SK-N-SH treated with all-trans-retinoic acid at 6 μM for 48 hours (cell line): ENCODE data around the gene TBL1X.

Experiments used
- ATAC-seq: fragments of 200-7000 bp; cut with Tn5 transposase; 3 replicates; pipeline ENCODE4 v1.9.1; 2020; ENCODE audit warnings: mild to moderate bottlenecking, moderate library complexity
- ARNTL ChIP-seq: fragments of 450-650 bp; formaldehyde crosslinking; IDR thresholded peaks from 2 replicates; pipeline ENCODE4 v1.5.0; 2020; ENCODE audit warnings: low read depth, mild to moderate bottlenecking, moderate library complexity, borderline replicate concordance
- BACH2 ChIP-seq: fragments of 250-450 bp; sonication (Bioruptor Pico); IDR thresholded peaks from 2 replicates; pipeline ENCODE4 v1.9.0; 2021; ENCODE audit warnings: mild to moderate bottlenecking, borderline replicate concordance
- CSDC2 ChIP-seq: fragments of 250-450 bp; sonication (Bioruptor Pico); IDR thresholded peaks from 2 replicates; pipeline ENCODE4 v1.5.0; 2020; ENCODE audit warnings: mild to moderate bottlenecking, moderate library complexity
- ESRRG ChIP-seq: fragments of 250-450 bp; sonication (Bioruptor Pico); IDR thresholded peaks from 2 replicates; pipeline ENCODE4 v1.6.1; 2021; ENCODE audit warnings: mild to moderate bottlenecking
- GLIS3 ChIP-seq: fragments of 250-450 bp; sonication (Bioruptor Pico); IDR thresholded peaks from 2 replicates; pipeline ENCODE4 v1.5.0; 2020; ENCODE audit warnings: mild to moderate bottlenecking, moderate library complexity
- ISL1 ChIP-seq: fragments of 250-450 bp; sonication (Bioruptor Pico); IDR thresholded peaks from 2 replicates; pipeline ENCODE4 v2.1.2; 2022; ENCODE audit warnings: mild to moderate bottlenecking, moderate library complexity
- OSR1 ChIP-seq: fragments of 250-450 bp; sonication (Bioruptor Pico); IDR thresholded peaks from 2 replicates; pipeline ENCODE4 v1.8.0; 2022; ENCODE audit warnings: moderate library complexity, mild to moderate bottlenecking, inconsistent platforms
- POU6F1 ChIP-seq: fragments of 250-450 bp; sonication (Bioruptor Pico); IDR thresholded peaks from 2 replicates; pipeline ENCODE4 v1.8.0; 2021; ENCODE audit warnings: low read depth, mild to moderate bottlenecking, moderate library complexity, borderline replicate concordance
- PPARA ChIP-seq: fragments of 250-450 bp; sonication (Bioruptor Pico); IDR thresholded peaks from 2 replicates; pipeline ENCODE4 v1.5.0; 2020; ENCODE audit warnings: mild to moderate bottlenecking, borderline replicate concordance
- RARB ChIP-seq: fragments of 250-450 bp; sonication (Bioruptor Pico); IDR thresholded peaks from 2 replicates; pipeline ENCODE4 v1.8.0; 2021; ENCODE audit warnings: mild to moderate bottlenecking, moderate library complexity
- SNAI2 ChIP-seq: fragments of 250-450 bp; sonication (Bioruptor Pico); IDR thresholded peaks from 2 replicates; pipeline ENCODE4 v1.5.0; 2020; ENCODE audit warnings: mild to moderate bottlenecking, moderate library complexity
- TCF4 ChIP-seq: fragments of 250-450 bp; sonication (Bioruptor Pico); IDR thresholded peaks from 2 replicates; pipeline ENCODE4 v1.8.0; 2021; ENCODE audit warnings: mild to moderate bottlenecking, moderate library complexity, borderline replicate concordance
- TOX ChIP-seq: fragments of 250-450 bp; sonication (Bioruptor Pico); IDR thresholded peaks from 2 replicates; pipeline ENCODE4 v1.8.0; 2021; ENCODE audit warnings: mild to moderate bottlenecking, moderate library complexity, borderline replicate concordance
- ZC3H10 ChIP-seq: fragments of 250-450 bp; sonication (Bioruptor Pico); IDR thresholded peaks from 2 replicates; pipeline ENCODE4 v1.5.1; 2021; ENCODE audit warnings: mild to moderate bottlenecking, moderate library complexity
- ZFP3 ChIP-seq: fragments of 250-450 bp; sonication (Bioruptor Pico); IDR thresholded peaks from 2 replicates; pipeline ENCODE4 v1.5.0; 2020; ENCODE audit warnings: mild to moderate bottlenecking, moderate library complexity
- ZNF565 ChIP-seq: fragments of 450-650 bp; formaldehyde crosslinking; conservative IDR thresholded peaks from 2 replicates; pipeline ENCODE4 v1.5.0; 2020; ENCODE audit warnings: low read depth, mild to moderate bottlenecking, moderate library complexity
- ZNF70 ChIP-seq: fragments of 450-650 bp; formaldehyde crosslinking; IDR thresholded peaks from 2 replicates; pipeline ENCODE4 v1.5.0; 2020; ENCODE audit warnings: mild to moderate bottlenecking, moderate library complexity
- ZNF8 ChIP-seq: fragments of 450-650 bp; formaldehyde crosslinking; IDR thresholded peaks from 2 replicates; pipeline ENCODE4 v1.5.0; 2020; ENCODE audit warnings: mild to moderate bottlenecking, moderate library complexity
- TF ChIP-seq, protein P1 (sequence below): fragments of 250-450 bp; sonication (Bioruptor Pico); IDR thresholded peaks from 2 replicates; pipeline ENCODE4 v1.8.0; 2020; ENCODE audit warnings: mild to moderate bottlenecking, moderate library complexity, borderline replicate concordance
- TF ChIP-seq, protein P2 (sequence below): fragments of 250-450 bp; sonication (Bioruptor Pico); IDR thresholded peaks from 2 replicates; pipeline ENCODE4 v1.5.0; 2020; ENCODE audit warnings: mild to moderate bottlenecking, moderate library complexity
- TF ChIP-seq, protein P3 (sequence below): fragments of 250-450 bp; sonication (Bioruptor Pico); IDR thresholded peaks from 2 replicates; pipeline ENCODE4 v1.5.1; 2020; ENCODE audit warnings: low read depth, mild to moderate bottlenecking, moderate library complexity
- TF ChIP-seq, protein P4 (sequence below): fragments of 250-450 bp; sonication (Bioruptor Pico); IDR thresholded peaks from 2 replicates; pipeline ENCODE4 v1.5.1; 2021; ENCODE audit warnings: mild to moderate bottlenecking, moderate library complexity

Gene TBL1X

DNA sequence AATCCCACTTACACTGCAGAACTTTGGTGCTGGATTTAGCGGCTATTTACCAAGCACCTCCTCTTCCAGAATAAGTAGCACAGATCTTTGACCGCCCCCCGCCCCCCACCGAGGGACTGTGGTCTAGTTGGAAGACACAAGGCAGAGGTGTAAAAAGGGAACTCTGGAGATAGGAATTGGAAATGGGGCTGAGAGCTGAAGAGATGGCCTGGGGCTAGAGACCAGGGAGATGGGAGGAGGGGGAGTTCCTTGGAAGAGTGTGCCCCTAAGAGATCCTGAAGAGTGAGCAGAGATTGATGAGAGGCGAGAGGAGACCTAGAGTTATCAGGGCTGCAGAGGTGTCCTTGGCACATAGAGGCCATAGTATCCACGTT, 55.3 kb downstream of the TBL1X start:
- ATAC-seq: no peak
- no peak for TF ChIP-seq PPARA
- TF ChIP-seq ZFP3 (CRISPR knock-in tag): no peak
- no peak for TF ChIP-seq ESRRG (CRISPR knock-in tag)
- TF ChIP-seq, protein P1, sequence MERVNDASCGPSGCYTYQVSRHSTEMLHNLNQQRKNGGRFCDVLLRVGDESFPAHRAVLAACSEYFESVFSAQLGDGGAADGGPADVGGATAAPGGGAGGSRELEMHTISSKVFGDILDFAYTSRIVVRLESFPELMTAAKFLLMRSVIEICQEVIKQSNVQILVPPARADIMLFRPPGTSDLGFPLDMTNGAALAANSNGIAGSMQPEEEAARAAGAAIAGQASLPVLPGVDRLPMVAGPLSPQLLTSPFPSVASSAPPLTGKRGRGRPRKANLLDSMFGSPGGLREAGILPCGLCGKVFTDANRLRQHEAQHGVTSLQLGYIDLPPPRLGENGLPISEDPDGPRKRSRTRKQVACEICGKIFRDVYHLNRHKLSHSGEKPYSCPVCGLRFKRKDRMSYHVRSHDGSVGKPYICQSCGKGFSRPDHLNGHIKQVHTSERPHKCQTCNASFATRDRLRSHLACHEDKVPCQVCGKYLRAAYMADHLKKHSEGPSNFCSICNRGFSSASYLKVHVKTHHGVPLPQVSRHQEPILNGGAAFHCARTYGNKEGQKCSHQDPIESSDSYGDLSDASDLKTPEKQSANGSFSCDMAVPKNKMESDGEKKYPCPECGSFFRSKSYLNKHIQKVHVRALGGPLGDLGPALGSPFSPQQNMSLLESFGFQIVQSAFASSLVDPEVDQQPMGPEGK: no peak
- no peak for TF ChIP-seq ZNF8 (CRISPR knock-in tag)
- no peak for TF ChIP-seq ISL1 (CRISPR knock-in tag)
- no peak for TF ChIP-seq BACH2
- TF ChIP-seq OSR1 (CRISPR knock-in tag): no peak
- no peak for TF ChIP-seq ARNTL (CRISPR knock-in tag)
- TF ChIP-seq ZNF70 (CRISPR knock-in tag): no peak
- TF ChIP-seq TCF4 (CRISPR knock-in tag): no peak
- no peak for TF ChIP-seq ZC3H10 (CRISPR knock-in tag)
- TF ChIP-seq TOX (CRISPR knock-in tag): no peak
- TF ChIP-seq GLIS3: no peak
- TF ChIP-seq, protein P2, sequence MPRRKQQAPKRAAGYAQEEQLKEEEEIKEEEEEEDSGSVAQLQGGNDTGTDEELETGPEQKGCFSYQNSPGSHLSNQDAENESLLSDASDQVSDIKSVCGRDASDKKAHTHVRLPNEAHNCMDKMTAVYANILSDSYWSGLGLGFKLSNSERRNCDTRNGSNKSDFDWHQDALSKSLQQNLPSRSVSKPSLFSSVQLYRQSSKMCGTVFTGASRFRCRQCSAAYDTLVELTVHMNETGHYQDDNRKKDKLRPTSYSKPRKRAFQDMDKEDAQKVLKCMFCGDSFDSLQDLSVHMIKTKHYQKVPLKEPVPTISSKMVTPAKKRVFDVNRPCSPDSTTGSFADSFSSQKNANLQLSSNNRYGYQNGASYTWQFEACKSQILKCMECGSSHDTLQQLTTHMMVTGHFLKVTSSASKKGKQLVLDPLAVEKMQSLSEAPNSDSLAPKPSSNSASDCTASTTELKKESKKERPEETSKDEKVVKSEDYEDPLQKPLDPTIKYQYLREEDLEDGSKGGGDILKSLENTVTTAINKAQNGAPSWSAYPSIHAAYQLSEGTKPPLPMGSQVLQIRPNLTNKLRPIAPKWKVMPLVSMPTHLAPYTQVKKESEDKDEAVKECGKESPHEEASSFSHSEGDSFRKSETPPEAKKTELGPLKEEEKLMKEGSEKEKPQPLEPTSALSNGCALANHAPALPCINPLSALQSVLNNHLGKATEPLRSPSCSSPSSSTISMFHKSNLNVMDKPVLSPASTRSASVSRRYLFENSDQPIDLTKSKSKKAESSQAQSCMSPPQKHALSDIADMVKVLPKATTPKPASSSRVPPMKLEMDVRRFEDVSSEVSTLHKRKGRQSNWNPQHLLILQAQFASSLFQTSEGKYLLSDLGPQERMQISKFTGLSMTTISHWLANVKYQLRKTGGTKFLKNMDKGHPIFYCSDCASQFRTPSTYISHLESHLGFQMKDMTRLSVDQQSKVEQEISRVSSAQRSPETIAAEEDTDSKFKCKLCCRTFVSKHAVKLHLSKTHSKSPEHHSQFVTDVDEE (CRISPR knock-in tag): no peak
- TF ChIP-seq ZNF565 (CRISPR knock-in tag): no peak
- TF ChIP-seq POU6F1 (CRISPR knock-in tag): no peak
- TF ChIP-seq RARB (CRISPR knock-in tag): no peak
- TF ChIP-seq, protein P3, sequence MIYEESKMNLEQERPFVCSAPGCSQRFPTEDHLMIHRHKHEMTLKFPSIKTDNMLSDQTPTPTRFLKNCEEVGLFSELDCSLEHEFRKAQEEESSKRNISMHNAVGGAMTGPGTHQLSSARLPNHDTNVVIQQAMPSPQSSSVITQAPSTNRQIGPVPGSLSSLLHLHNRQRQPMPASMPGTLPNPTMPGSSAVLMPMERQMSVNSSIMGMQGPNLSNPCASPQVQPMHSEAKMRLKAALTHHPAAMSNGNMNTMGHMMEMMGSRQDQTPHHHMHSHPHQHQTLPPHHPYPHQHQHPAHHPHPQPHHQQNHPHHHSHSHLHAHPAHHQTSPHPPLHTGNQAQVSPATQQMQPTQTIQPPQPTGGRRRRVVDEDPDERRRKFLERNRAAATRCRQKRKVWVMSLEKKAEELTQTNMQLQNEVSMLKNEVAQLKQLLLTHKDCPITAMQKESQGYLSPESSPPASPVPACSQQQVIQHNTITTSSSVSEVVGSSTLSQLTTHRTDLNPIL: no peak
- TF ChIP-seq CSDC2 (CRISPR knock-in tag): no peak

- ATAC-seq: no peak; the same call in 2 of the 3 replicates
- TF ChIP-seq, protein P1: no peak
- TF ChIP-seq CSDC2 (CRISPR knock-in tag) (no peak), ZC3H10 (CRISPR knock-in tag) (no peak), PPARA (no peak), RARB (CRISPR knock-in tag) (no peak), ZNF8 (CRISPR knock-in tag) (no peak), SNAI2 (no peak), GLIS3 (no peak), ISL1 (CRISPR knock-in tag) (no peak), ZNF565 (CRISPR knock-in tag) (no peak), BACH2 (no peak), TCF4 (CRISPR knock-in tag) (no peak), ARNTL (CRISPR knock-in tag) (no peak), TOX (CRISPR knock-in tag) (no peak), ESRRG (CRISPR knock-in tag) (no peak)
- TF ChIP-seq, protein P4, sequence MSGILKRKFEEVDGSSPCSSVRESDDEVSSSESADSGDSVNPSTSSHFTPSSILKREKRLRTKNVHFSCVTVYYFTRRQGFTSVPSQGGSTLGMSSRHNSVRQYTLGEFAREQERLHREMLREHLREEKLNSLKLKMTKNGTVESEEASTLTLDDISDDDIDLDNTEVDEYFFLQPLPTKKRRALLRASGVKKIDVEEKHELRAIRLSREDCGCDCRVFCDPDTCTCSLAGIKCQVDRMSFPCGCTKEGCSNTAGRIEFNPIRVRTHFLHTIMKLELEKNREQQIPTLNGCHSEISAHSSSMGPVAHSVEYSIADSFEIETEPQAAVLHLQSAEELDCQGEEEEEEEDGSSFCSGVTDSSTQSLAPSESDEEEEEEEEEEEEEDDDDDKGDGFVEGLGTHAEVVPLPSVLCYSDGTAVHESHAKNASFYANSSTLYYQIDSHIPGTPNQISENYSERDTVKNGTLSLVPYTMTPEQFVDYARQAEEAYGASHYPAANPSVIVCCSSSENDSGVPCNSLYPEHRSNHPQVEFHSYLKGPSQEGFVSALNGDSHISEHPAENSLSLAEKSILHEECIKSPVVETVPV: no peak
- TF ChIP-seq, protein P2 (CRISPR knock-in tag): no peak
Measured at GRCh38 chrX:9522378-9523155, 57.7 kb downstream of the TBL1X start.
